ENCODE measurements around the gene UGT1A7.
A peak's percentile ranks its signal among the peaks of the same experiment; 100 is the strongest.

The UGT1A7 gene

DNA sequence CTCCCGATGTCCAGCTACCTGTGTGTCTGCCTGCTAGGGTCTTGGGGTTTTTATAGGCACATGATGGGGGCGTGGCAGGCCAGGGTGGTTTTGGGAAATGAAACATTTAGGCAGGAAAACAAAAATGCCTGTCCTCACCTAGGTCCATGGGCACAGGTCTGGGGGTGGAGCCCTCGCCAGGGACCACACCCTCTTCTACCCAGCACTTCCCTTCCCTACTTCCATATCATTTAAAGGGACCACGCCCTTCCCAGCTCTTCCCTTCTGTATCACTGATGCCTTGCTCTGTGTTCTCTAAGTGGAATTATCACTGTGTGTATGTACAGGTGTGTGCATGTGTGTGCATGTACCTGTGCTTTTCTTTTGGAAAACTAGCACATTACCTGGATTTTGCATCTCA lies 84.7 kb downstream of the UGT1A7 start:
- DNase-seq = no peak

GRCh38 chr2:233768076-233768475 lies 86.4 kb downstream of the UGT1A7 start:
- no peak for DNase-seq

- no peak for DNase-seq
Measured at GRCh38 chr2:233769260-233769659, 87.6 kb downstream of the UGT1A7 start.

DNA sequence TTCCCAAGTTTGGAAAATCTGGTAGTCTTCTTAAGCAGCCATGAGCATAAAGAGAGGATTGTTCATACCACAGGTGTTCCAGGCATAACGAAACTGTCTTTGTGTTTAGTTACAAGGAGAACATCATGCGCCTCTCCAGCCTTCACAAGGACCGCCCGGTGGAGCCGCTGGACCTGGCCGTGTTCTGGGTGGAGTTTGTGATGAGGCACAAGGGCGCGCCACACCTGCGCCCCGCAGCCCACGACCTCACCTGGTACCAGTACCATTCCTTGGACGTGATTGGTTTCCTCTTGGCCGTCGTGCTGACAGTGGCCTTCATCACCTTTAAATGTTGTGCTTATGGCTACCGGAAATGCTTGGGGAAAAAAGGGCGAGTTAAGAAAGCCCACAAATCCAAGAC lies 90.5 kb downstream of the UGT1A7 start:
- no peak for DNase-seq

DNA sequence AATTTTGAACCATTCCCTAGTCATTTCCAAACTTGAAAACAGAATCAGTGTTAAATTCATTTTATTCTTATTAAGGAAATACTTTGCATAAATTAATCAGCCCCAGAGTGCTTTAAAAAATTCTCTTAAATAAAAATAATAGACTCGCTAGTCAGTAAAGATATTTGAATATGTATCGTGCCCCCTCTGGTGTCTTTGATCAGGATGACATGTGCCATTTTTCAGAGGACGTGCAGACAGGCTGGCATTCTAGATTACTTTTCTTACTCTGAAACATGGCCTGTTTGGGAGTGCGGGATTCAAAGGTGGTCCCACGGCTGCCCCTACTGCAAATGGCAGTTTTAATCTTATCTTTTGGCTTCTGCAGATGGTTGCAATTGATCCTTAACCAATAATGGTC lies 90.9 kb downstream of the UGT1A7 start:
- DNase-seq = no peak

- no peak for DNase-seq
Measured at GRCh38 chr2:233773854-233774253, 92.2 kb downstream of the UGT1A7 start.

DNA sequence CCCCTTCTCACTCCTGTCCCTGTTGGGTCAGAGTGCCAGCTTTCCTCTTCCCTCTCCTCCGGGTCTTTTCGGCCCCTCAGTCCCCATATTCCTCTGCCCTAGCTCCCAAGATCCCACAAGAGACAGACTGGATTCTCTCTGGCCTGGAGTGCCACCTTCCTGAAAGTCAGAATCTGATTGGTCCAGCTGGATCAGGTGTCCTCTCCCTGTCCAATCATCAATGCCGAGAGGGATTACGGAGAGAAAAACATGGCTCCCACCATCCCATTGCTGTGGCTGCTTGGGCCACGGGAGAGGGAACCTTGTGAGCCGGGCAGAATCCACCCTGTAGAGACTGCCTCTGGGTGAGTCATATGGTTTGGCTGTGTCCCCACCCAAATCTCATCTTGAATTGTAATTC lies 93.7 kb downstream of the UGT1A7 start:
- DNase-seq = no peak

GRCh38 chr2:233778030-233778429 lies 96.3 kb downstream of the UGT1A7 start, which contains the start of gene MROH2A:
MROH2A (plus strand) TSS chr2:233778330; CDS start chr2:233779359, 1,029 bp downstream.
- DNase-seq = no peak

- DNase-seq = no peak
Measured at GRCh38 chr2:233779722-233780121, 98.0 kb downstream of the UGT1A7 start.

DNA sequence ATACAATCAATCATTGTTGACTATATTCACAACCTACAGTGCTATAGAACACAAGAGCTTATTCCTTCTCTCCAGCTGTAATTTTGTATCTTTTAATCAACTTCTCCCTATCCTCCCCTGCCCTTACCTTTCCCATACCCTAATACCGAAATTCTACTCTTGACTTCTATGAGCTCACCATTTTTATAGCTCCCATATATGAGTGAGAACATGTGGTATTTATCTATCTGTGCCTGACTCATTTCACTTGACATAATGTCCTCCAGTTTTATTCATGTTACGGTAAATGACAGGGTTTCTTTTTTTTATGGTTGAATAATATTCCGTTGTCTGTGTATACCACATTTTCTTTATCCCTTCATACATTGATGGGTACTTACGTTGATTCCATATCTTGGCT lies 99.1 kb downstream of the UGT1A7 start:
- no peak for DNase-seq

- no peak for DNase-seq
Measured at GRCh38 chr2:233789554-233789953, 107.9 kb downstream of the UGT1A7 start.

- no peak for DNase-seq
Measured at GRCh38 chr2:233791151-233791882, 109.6 kb downstream of the UGT1A7 start.

GRCh38 chr2:233791883-233792329 lies 110.2 kb downstream of the UGT1A7 start:
- DNase-seq = no peak

DNA sequence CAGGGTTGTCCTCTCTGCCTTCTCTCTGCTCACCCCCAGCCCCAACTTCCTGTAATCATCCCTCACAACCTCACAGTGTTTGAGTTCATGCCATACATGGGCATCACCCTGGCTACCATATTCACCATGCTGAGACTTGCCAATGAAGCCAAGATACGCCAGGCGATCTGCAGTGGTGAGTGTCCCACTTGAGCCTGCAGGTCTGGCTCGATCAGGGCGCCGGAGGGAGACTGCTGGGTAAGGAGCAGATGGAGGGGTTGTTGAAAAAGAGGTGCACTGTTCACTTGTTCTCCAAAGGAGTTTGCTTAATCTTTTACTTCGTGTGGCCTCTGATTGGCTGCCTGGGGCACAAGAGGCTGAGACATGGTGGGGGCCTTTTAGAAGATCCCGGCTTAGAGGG lies 111.0 kb downstream of the UGT1A7 start:
- no peak for DNase-seq

GRCh38 chr2:233793465-233794127 lies 111.9 kb downstream of the UGT1A7 start:
- no peak for DNase-seq

- DNase-seq = no peak
Measured at GRCh38 chr2:233794128-233794658, 112.5 kb downstream of the UGT1A7 start.

DNA sequence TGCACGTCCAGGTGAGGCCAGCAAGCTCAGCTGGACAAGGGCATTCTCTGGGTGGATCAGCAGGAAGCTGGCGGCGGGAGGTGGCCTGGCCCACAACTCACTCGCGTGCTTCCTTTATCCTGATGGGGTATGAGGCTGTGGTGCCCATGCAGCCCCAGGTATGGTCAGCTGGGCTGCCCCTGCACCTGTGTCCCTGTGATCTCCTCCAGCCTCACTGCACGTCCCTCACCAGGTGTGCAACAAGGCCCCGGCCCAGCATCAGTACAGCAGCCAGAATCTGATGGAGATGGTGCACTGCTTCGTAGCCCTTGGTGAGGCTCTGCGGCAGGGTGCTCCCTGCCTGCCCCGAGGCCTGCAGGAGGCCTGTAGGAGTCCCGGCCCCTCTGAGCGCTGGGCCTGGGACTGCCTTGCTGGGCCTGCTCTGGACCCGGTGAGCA lies 114.1 kb downstream of the UGT1A7 start:
- no peak for DNase-seq

DNA sequence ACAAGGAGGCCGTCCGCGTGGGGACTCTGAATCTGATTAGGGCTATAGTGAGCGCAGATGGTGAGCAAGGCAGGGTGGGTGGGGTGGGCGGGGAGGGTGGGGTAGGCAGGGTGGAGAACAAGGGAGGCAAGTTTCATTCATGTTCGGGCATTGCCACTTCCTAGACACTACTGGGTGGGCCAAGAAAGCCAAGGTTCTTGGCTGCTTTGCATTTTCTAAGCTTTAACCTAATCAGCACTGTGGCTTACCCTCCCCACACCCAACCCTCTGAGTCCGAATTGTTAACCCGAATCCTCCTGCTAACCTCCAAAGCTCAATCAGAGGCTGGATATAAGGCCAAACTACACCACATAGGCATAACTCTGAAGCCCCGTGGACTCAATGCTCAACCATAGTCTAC lies 114.6 kb downstream of the UGT1A7 start:
- DNase-seq = peak in 1 of 2 experiments; percentile 24

DNA sequence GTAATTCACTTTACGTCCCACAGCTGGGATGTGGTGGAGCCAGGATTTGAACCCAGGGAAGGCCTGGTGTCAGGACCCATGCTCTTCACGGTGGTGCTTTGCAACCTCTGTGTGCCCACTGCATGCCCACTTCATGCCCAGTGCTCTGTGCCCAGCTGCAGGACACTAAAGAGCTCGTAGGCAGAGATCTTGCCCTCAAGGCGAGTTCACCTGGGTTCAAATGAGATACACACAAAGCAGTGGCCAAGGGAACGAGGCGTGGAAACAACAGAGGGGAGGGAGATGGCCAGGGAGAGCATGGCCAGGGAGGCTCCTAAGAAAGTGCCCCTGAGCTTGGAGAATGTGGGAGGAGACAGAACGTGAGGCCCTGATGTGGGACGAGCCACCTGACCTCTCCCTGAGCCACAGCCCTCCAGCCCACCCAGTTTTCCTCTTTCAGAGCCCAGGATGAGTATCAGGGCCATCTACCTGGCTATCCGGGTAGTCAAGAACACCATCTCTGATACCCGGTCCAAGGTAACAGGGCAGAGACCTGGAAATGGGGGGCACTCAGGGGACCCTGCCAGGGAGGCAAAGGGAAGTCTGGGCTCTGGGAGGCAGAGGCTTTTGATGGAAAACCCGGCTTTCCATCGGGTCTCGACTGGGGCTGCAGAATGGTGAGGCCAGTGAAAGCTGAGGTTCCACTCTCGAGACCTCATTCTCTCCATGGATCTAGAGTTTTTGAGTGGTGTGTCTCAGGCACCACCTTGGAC lies 116.8 kb downstream of the UGT1A7 start:
- DNase-seq = no peak

DNA sequence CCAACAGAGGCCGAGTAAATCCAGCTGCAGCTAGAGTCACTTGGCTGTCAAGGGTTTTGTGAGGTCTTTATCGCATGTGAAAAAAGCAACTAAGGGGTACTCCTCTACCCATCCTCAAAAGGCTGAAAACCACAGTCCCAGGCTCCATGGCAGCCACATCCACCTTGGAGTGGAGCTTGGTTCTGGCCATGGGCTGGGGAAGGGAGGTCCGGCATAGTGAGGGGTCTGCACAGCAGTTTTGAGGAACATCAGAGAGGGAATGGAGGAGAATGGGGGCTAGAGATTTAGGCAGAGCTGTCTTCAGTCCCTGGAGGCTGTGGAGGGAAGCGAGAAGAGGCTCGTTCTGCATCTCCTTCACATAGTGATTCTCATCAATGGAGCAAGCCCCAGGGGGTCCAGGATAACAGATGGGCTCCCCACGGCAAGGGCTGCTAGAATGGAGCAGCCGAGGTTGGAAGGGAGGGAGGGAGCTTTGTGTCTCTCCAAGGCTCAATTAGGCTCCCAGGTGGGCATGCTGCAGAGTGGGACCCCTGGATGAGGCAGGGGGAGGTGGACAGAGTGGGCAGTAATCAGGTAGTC lies 117.5 kb downstream of the UGT1A7 start:
- DNase-seq = peak; percentile 31 to 61

DNA sequence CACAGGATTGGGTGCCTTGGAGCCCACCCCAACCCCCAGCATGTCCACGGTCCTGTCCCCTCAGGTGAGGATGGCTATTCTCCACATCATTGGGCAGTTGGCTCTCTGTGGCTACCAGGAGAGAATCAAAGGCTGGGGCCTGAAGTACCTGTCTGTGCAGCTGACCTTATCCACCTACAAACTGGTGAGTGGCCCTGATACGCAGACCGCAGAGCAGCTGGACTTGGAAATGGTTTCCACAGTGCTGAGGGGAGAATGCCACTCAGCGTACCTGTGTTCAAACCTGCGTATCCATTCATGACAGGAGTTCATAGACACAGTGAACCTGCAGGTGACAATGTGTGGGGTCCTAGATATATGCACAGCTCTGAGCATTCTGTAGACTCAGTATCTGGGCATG lies 118.0 kb downstream of the UGT1A7 start:
- no peak for DNase-seq

DNA sequence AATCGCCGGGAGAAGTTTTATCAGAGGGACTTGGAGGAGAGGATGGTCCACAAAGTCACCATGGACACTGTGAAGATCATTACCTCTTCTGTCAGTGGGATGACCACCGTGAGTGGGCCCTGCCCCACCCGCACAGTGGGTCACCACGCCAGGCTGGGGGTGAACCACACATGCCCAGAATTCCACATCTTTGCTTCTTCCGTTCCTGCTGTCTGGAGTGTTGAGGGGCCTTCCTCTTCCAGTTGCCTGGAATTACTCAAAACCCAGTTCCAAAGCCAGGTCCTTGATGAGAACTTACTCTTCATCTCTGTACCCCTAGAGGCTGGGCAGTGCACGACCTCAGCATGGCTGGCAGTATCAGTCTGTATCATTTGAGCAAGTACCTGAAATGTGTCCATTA lies 118.5 kb downstream of the UGT1A7 start:
- no peak for DNase-seq

Measured in NCI-H524 (cell line).